ENCODE data around the gene FSCB. TPM values are rescaled to one million over a fixed set of nuclear protein-coding genes. Genes with fewer than 3 reads are reported as not detected.

FSCB gene
- total and polyA plus RNA-seq, 2 donors from 2014 or later: not detected

- intact Hi-C loops (cut with DNase I): no loop called here
Measured at GRCh38 chr14:44505588-44505987, 1.5 kb downstream of the FSCB start.

GRCh38 chr14:44497148-44497547, 9.9 kb downstream of the FSCB start:
- Histone ChIP-seq H3K9me3 (ENCODE audit: control insufficient read depth in 2 of 3, insufficient read depth in 1 of 3, low read length in 3 of 3) (no peaks in the 10 kb centered on the region), H3K4me3 (ENCODE audit: low read length in 3 of 3) (no peak overlapping the region), H3K27ac (ENCODE audit: low read depth in 2 of 2, low read length in 2 of 2) (no peak overlapping the region), H3K9ac (ENCODE audit: low read length in 3 of 3) (no peak overlapping the region), H3K4me1 (ENCODE audit: control insufficient read depth in 2 of 3, insufficient read depth in 2 of 3, low read depth in 1 of 3, low read length in 3 of 3) (no peaks in the 10 kb centered on the region), H3K27me3 (ENCODE audit: control insufficient read depth, insufficient read depth, low read length) (no peaks in the 10 kb centered on the region), H3K36me3 (ENCODE audit: control insufficient read depth in 2 of 3, insufficient read depth in 3 of 3, low read length in 3 of 3) (no peaks in the 10 kb centered on the region)
- TF ChIP-seq, protein P1, sequence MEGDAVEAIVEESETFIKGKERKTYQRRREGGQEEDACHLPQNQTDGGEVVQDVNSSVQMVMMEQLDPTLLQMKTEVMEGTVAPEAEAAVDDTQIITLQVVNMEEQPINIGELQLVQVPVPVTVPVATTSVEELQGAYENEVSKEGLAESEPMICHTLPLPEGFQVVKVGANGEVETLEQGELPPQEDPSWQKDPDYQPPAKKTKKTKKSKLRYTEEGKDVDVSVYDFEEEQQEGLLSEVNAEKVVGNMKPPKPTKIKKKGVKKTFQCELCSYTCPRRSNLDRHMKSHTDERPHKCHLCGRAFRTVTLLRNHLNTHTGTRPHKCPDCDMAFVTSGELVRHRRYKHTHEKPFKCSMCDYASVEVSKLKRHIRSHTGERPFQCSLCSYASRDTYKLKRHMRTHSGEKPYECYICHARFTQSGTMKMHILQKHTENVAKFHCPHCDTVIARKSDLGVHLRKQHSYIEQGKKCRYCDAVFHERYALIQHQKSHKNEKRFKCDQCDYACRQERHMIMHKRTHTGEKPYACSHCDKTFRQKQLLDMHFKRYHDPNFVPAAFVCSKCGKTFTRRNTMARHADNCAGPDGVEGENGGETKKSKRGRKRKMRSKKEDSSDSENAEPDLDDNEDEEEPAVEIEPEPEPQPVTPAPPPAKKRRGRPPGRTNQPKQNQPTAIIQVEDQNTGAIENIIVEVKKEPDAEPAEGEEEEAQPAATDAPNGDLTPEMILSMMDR (IDR thresholded peaks at IDR 0.05; ENCODE audit: borderline replicate concordance, extremely low read depth, insufficient read depth): no peak
- FAIRE-seq (no peak), DNase-seq (no peak)
- intact Hi-C loops (cut with DNase I): no loop called here

More at GRCh38 chr14:44505588-44505987, 1.5 kb downstream of the FSCB start:
- Histone ChIP-seq H3K27me3 (ENCODE audit: control insufficient read depth, insufficient read depth, low read length) (no peaks in the 10 kb centered on the region), H3K9ac (ENCODE audit: low read length in 3 of 3) (no peak overlapping the region), H3K36me3 (ENCODE audit: control insufficient read depth in 2 of 3, insufficient read depth in 3 of 3, low read length in 3 of 3) (no peaks in the 10 kb centered on the region), H3K4me1 (ENCODE audit: control insufficient read depth in 2 of 3, insufficient read depth in 2 of 3, low read depth in 1 of 3, low read length in 3 of 3) (no peaks in the 10 kb centered on the region), H3K27ac (ENCODE audit: low read depth in 2 of 2, low read length in 2 of 2) (no peak overlapping the region), H3K9me3 (ENCODE audit: control insufficient read depth in 2 of 3, insufficient read depth in 1 of 3, low read length in 3 of 3) (no peaks in the 10 kb centered on the region), H3K4me3 (ENCODE audit: low read length in 3 of 3) (no peak overlapping the region)
- DNase-seq (no peak), FAIRE-seq (no peak)
- TF ChIP-seq, protein P1 (IDR thresholded peaks at IDR 0.05; ENCODE audit: borderline replicate concordance, extremely low read depth, insufficient read depth): no peak

GRCh38 chr14:44494137-44494536, 12.9 kb downstream of the FSCB start:
- Histone ChIP-seq H3K27me3 (ENCODE audit: control insufficient read depth, insufficient read depth, low read length) (no peaks in the 10 kb centered on the region), H3K27ac (ENCODE audit: low read depth in 2 of 2, low read length in 2 of 2) (no peak overlapping the region), H3K4me1 (ENCODE audit: control insufficient read depth in 2 of 3, insufficient read depth in 2 of 3, low read depth in 1 of 3, low read length in 3 of 3) (no peaks in the 10 kb centered on the region), H3K9ac (ENCODE audit: low read length in 3 of 3) (no peak overlapping the region), H3K9me3 (ENCODE audit: control insufficient read depth in 2 of 3, insufficient read depth in 1 of 3, low read length in 3 of 3) (no peaks in the 10 kb centered on the region), H3K36me3 (ENCODE audit: control insufficient read depth in 2 of 3, insufficient read depth in 3 of 3, low read length in 3 of 3) (no peaks in the 10 kb centered on the region), H3K4me3 (ENCODE audit: low read length in 3 of 3) (no peak overlapping the region)
- intact Hi-C loops (cut with DNase I): no loop called here
- TF ChIP-seq, protein P1 (IDR thresholded peaks at IDR 0.05; ENCODE audit: borderline replicate concordance, extremely low read depth, insufficient read depth): no peak
- FAIRE-seq: no peak
- DNase-seq: no peak

GRCh38 chr14:44490966-44491365, 16.1 kb downstream of the FSCB start:
- intact Hi-C loops (cut with DNase I): no loop called here

More at GRCh38 chr14:44490966-44491365, 16.1 kb downstream of the FSCB start:
- Histone ChIP-seq H3K4me3 (ENCODE audit: low read length in 3 of 3) (no peak overlapping the region), H3K4me1 (ENCODE audit: control insufficient read depth in 2 of 3, insufficient read depth in 2 of 3, low read depth in 1 of 3, low read length in 3 of 3) (no peaks in the 10 kb centered on the region), H3K9me3 (ENCODE audit: control insufficient read depth in 2 of 3, insufficient read depth in 1 of 3, low read length in 3 of 3) (no peaks in the 10 kb centered on the region), H3K27me3 (ENCODE audit: control insufficient read depth, insufficient read depth, low read length) (no peaks in the 10 kb centered on the region), H3K36me3 (ENCODE audit: control insufficient read depth in 2 of 3, insufficient read depth in 3 of 3, low read length in 3 of 3) (no peaks in the 10 kb centered on the region), H3K27ac (ENCODE audit: low read depth in 2 of 2, low read length in 2 of 2) (no peak overlapping the region), H3K9ac (ENCODE audit: low read length in 3 of 3) (no peak overlapping the region)
- DNase-seq (no peak), FAIRE-seq (no peak)
- TF ChIP-seq, protein P1 (IDR thresholded peaks at IDR 0.05; ENCODE audit: borderline replicate concordance, extremely low read depth, insufficient read depth): no peak
